NCI-H69 (cell line): ENCODE results near the gene NEK5.
A peak's percentile ranks its signal among the peaks of the same experiment; 100 is the strongest.
"Not testable (repeated sequence)": the region's sequence is repeated elsewhere in the genome, so short reads cannot be mapped to it uniquely, and the experiment has no call there.

Experiments
- DNase-seq: peaks from one replicate; lab custom pipeline; 2025; lab: John Stamatoyannopoulos, UW

The NEK5 gene

GRCh38 chr13:52061587-52061986 is 67.3 kb downstream of the NEK5 start:
- no peak for DNase-seq

- DNase-seq, result not testable (repeated sequence)
Measured at GRCh38 chr13:52061064-52061463, 67.8 kb downstream of the NEK5 start.

GRCh38 chr13:52053460-52053859 is 75.4 kb downstream of the NEK5 start:
- no peak for DNase-seq

- DNase-seq, result no peak
Measured at GRCh38 chr13:52051400-52051799, 77.5 kb downstream of the NEK5 start.

- no peak for DNase-seq
Measured at GRCh38 chr13:52048516-52048915, 80.4 kb downstream of the NEK5 start.

GRCh38 chr13:52047463-52047862 is 81.4 kb downstream of the NEK5 start:
- no peak for DNase-seq

- DNase-seq, result no peak
Measured at GRCh38 chr13:52043675-52044074, 85.2 kb downstream of the NEK5 start.

- no peak for DNase-seq
Measured at GRCh38 chr13:52036037-52036436, 92.8 kb downstream of the NEK5 start.

- peak; percentile 56 for DNase-seq
Measured at GRCh38 chr13:52034616-52035226, 94.2 kb downstream of the NEK5 start.

- no peak for DNase-seq
Measured at GRCh38 chr13:52033039-52033438, 95.8 kb downstream of the NEK5 start.

- DNase-seq, result not testable (repeated sequence)
Measured at GRCh38 chr13:52030401-52030800, 98.5 kb downstream of the NEK5 start.

- DNase-seq, result peak; percentile 65
Measured at GRCh38 chr13:52029569-52029968, 99.3 kb downstream of the NEK5 start.

- DNase-seq, result no peak
Measured at GRCh38 chr13:52027832-52028231, 101.0 kb downstream of the NEK5 start.

- DNase-seq, result no peak
Measured at GRCh38 chr13:52026246-52026626, 102.6 kb downstream of the NEK5 start.

GRCh38 chr13:52025475-52026245 is 103.2 kb downstream of the NEK5 start:
- no peak for DNase-seq

- DNase-seq, result no peak
Measured at GRCh38 chr13:52024481-52024880, 104.4 kb downstream of the NEK5 start, which contains the start of gene UTP14C. Gene UTP14C, plus strand, starts transcription at chr13:52024691. Its CDS starts 4,114 bp downstream, at chr13:52028805.

- no peak for DNase-seq
Measured at GRCh38 chr13:52022356-52022755, 106.5 kb downstream of the NEK5 start.

GRCh38 chr13:52020191-52020590 is 108.7 kb downstream of the NEK5 start:
- no peak for DNase-seq

GRCh38 chr13:52016296-52016695 is 112.6 kb downstream of the NEK5 start:
- no peak for DNase-seq

GRCh38 chr13:52012512-52012836 is 116.4 kb downstream of the NEK5 start:
- DNase-seq, result no peak

- peak; percentile 96 for DNase-seq
Measured at GRCh38 chr13:52011632-52012511, 117.0 kb downstream of the NEK5 start, which contains the start of gene ALG11. Gene ALG11, plus strand, starts transcription at chr13:52012398. Its CDS starts 21 bp downstream, at chr13:52012419.

- DNase-seq, result peak; percentile 26
Measured at GRCh38 chr13:52010890-52011631, 117.8 kb downstream of the NEK5 start, which contains the start of gene ATP7B. Gene ATP7B, minus strand, starts transcription at chr13:52011450. Its CDS starts 113 bp downstream, at chr13:52011337.
